Esophagus muscularis mucosa (tissue), 4 donors: ENCODE data around the gene EDC3.

Experiments used
- CTCF ChIP-seq, 3 experiments: fragments of 200-600 bp in 2 of 3; fragments of 450-650 bp in 1 of 3; sonication (generic) in 2 of 3; IDR thresholded peaks; one replicate each; pipeline ENCODE4 v1.5.1; 2017 to 2019; ENCODE audit warnings: antibody characterized with exemption in 3 of 3, mild to moderate bottlenecking in 2 of 3, moderate library complexity in 1 of 3
- EP300 ChIP-seq: sonication (generic); formaldehyde crosslinking; IDR thresholded peaks from one replicate; pipeline ENCODE4 v1.6.1; 2017; ENCODE audit warnings: antibody characterized with exemption
- POLR2A ChIP-seq: fragments of 450-650 bp; IDR thresholded peaks from one replicate; pipeline ENCODE4 v1.6.1; 2017; ENCODE audit warnings: antibody characterized with exemption, moderate library complexity, mild to moderate bottlenecking, low read depth

GRCh38 chr15:74613953-74614743 is 81.7 kb downstream of the EDC3 start:
- no peak for TF ChIP-seq POLR2A
- no peak for TF ChIP-seq EP300
- no peak for TF ChIP-seq CTCF (IDR thresholded peaks at IDR 0.05)
